ENCODE data around the gene WDR82.

Gene WDR82

GRCh38 chr3:52211268-52211891 is 67.1 kb downstream of the WDR82 start:
- Histone ChIP-seq H3K27me3 (ENCODE audit: insufficient read depth, low read length) (no peaks in the 10 kb centered on the region), H3K36me3 (ENCODE audit: insufficient read depth, low read length) (peaks cover 83% of the 10 kb centered on the region), H3K9me3 (ENCODE audit: low read length) (no peaks in the 10 kb centered on the region), H2AFZ (ENCODE audit: low read depth, low read length) (no peak overlapping the region), H3K4me1 (ENCODE audit: insufficient read depth, low read length) (no peaks in the 10 kb centered on the region), H3K4me3 (ENCODE audit: low read length) (no peak overlapping the region)

GRCh38 chr3:52210550-52211046 is 67.9 kb downstream of the WDR82 start:
- H3K27me3 ChIP-seq (ENCODE audit: insufficient read depth, low read length): no peaks in the 10 kb centered on the region
- H3K36me3 ChIP-seq (ENCODE audit: insufficient read depth, low read length): peaks cover 89% of the 10 kb centered on the region

GRCh38 chr3:52210037-52210436 is 68.4 kb downstream of the WDR82 start:
- Histone ChIP-seq H3K27me3 (ENCODE audit: insufficient read depth, low read length) (no peaks in the 10 kb centered on the region), H3K9me3 (ENCODE audit: low read length) (no peaks in the 10 kb centered on the region), H3K4me1 (ENCODE audit: insufficient read depth, low read length) (no peaks in the 10 kb centered on the region), H3K4me3 (ENCODE audit: low read length) (no peak overlapping the region), H3K36me3 (ENCODE audit: insufficient read depth, low read length) (peaks cover 89% of the 10 kb centered on the region), H2AFZ (ENCODE audit: low read depth, low read length) (no peak overlapping the region)

More at GRCh38 chr3:52210550-52211046, 67.9 kb downstream of the WDR82 start:
- Histone ChIP-seq H3K4me1 (ENCODE audit: insufficient read depth, low read length) (no peaks in the 10 kb centered on the region), H3K9me3 (ENCODE audit: low read length) (no peaks in the 10 kb centered on the region), H2AFZ (ENCODE audit: low read depth, low read length) (no peak overlapping the region), H3K4me3 (ENCODE audit: low read length) (no peak overlapping the region)

- H3K4me1 ChIP-seq (ENCODE audit: insufficient read depth, low read length): no peaks in the 10 kb centered on the region
- peaks cover 89% of the 10 kb centered on the region for H3K36me3 ChIP-seq (ENCODE audit: insufficient read depth, low read length)
- no peaks in the 10 kb centered on the region for H3K9me3 ChIP-seq (ENCODE audit: low read length)
- no peak overlapping the region for H2AFZ ChIP-seq (ENCODE audit: low read depth, low read length)
- no peak overlapping the region for H3K4me3 ChIP-seq (ENCODE audit: low read length)
- no peaks in the 10 kb centered on the region for H3K27me3 ChIP-seq (ENCODE audit: insufficient read depth, low read length)
Measured at GRCh38 chr3:52208556-52208955, 69.9 kb downstream of the WDR82 start.

GRCh38 chr3:52205727-52206372 is 72.6 kb downstream of the WDR82 start:
- H3K36me3 ChIP-seq (ENCODE audit: insufficient read depth, low read length): peaks cover 86% of the 10 kb centered on the region
- no peaks in the 10 kb centered on the region for H3K9me3 ChIP-seq (ENCODE audit: low read length)
- H3K4me1 ChIP-seq (ENCODE audit: insufficient read depth, low read length): no peaks in the 10 kb centered on the region
- no peak overlapping the region for H3K4me3 ChIP-seq (ENCODE audit: low read length)
- no peaks in the 10 kb centered on the region for H3K27me3 ChIP-seq (ENCODE audit: insufficient read depth, low read length)
- no peak overlapping the region for H2AFZ ChIP-seq (ENCODE audit: low read depth, low read length)

Data from neuron (in vitro differentiated cells).